ENCODE data around the gene DMD. TPM values are rescaled to one million over a fixed set of nuclear protein-coding genes. Genes with fewer than 3 reads are reported as not detected.

DMD gene
- total RNA-seq, 1 experiment from 2014 or later: 25.3 TPM

GRCh38 chrX:32185160-32185559, 1026.2 kb downstream of the DMD start:
- no peak for DNase-seq
- no peak for TF ChIP-seq CTCF (conservative IDR thresholded peaks at IDR 0.05)
- no peak for TF ChIP-seq EZH2 (IDR thresholded peaks at IDR 0.05; ENCODE audit: low read depth)
- Histone ChIP-seq H3K9me3 (ENCODE audit: insufficient read depth, low read depth) (no peaks in the 10 kb centered on the region), H3F3A (ENCODE audit: insufficient read depth, low read depth) (no peaks in the 10 kb centered on the region), H3K4me1 (replicated peaks; ENCODE audit: insufficient read depth) (no peaks in the 10 kb centered on the region), H3K4me2 (no peak overlapping the region), H3K27ac (no peak overlapping the region), H3K79me2 (ENCODE audit: low read depth) (no peaks in the 10 kb centered on the region), H3K4me3 (no peak overlapping the region), H2AFZ (no peak overlapping the region), H3K9me2 (ENCODE audit: insufficient read depth) (no peaks in the 10 kb centered on the region), H3K27me3 (ENCODE audit: insufficient read depth, low read depth) (no peaks in the 10 kb centered on the region), H3K36me3 (ENCODE audit: low read depth) (no peaks in the 10 kb centered on the region), H4K20me1 (ENCODE audit: insufficient read depth) (no peaks in the 10 kb centered on the region)
- CTCF ChIA-PET: no interaction called here
- intact Hi-C loops (cut with micrococcal nuclease; ENCODE audit: unreplicated experiment): no loop called here
- no TSS peak for BruUV-seq (replicated peaks)
- POLR2A ChIA-PET (ENCODE audit: unreplicated experiment): no interaction called here

- Histone ChIP-seq H3F3A (ENCODE audit: insufficient read depth, low read depth) (no peaks in the 10 kb centered on the region), H3K27me3 (ENCODE audit: insufficient read depth, low read depth) (no peaks in the 10 kb centered on the region), H3K9me2 (ENCODE audit: insufficient read depth) (no peaks in the 10 kb centered on the region), H3K27ac (no peak overlapping the region), H3K4me3 (no peak overlapping the region), H2AFZ (no peak overlapping the region), H4K20me1 (ENCODE audit: insufficient read depth) (no peaks in the 10 kb centered on the region), H3K4me1 (replicated peaks; ENCODE audit: insufficient read depth) (no peaks in the 10 kb centered on the region), H3K9me3 (ENCODE audit: insufficient read depth, low read depth) (no peaks in the 10 kb centered on the region), H3K36me3 (ENCODE audit: low read depth) (no peaks in the 10 kb centered on the region), H3K4me2 (no peak overlapping the region), H3K79me2 (ENCODE audit: low read depth) (no peaks in the 10 kb centered on the region)
- TF ChIP-seq CTCF (conservative IDR thresholded peaks at IDR 0.05) (no peak), EZH2 (IDR thresholded peaks at IDR 0.05; ENCODE audit: low read depth) (no peak)
- no peak for DNase-seq
- intact Hi-C loops (cut with micrococcal nuclease; ENCODE audit: unreplicated experiment): no loop called here
- CTCF ChIA-PET: no interaction called here
- BruUV-seq (replicated peaks): no TSS peak
- POLR2A ChIA-PET (ENCODE audit: unreplicated experiment): no interaction called here
Measured at GRCh38 chrX:32183066-32183465, 1028.3 kb downstream of the DMD start.

- no peak overlapping the region for H2AFZ ChIP-seq
- CTCF ChIA-PET: no interaction called here
- H4K20me1 ChIP-seq (ENCODE audit: insufficient read depth): no peaks in the 10 kb centered on the region
- H3K4me1 ChIP-seq (replicated peaks; ENCODE audit: insufficient read depth): no peaks in the 10 kb centered on the region
- H3K27ac ChIP-seq: no peak overlapping the region
- no peak for DNase-seq
- H3K36me3 ChIP-seq (ENCODE audit: low read depth): no peaks in the 10 kb centered on the region
- H3K4me3 ChIP-seq: no peak overlapping the region
- no TSS peak for BruUV-seq (replicated peaks)
- H3K27me3 ChIP-seq (ENCODE audit: insufficient read depth, low read depth): no peaks in the 10 kb centered on the region
- TF ChIP-seq CTCF (conservative IDR thresholded peaks at IDR 0.05) (no peak), EZH2 (IDR thresholded peaks at IDR 0.05; ENCODE audit: low read depth) (no peak)
- H3K4me2 ChIP-seq: no peak overlapping the region
- no peaks in the 10 kb centered on the region for H3K9me2 ChIP-seq (ENCODE audit: insufficient read depth)
- no peaks in the 10 kb centered on the region for H3K79me2 ChIP-seq (ENCODE audit: low read depth)
- H3F3A ChIP-seq (ENCODE audit: insufficient read depth, low read depth): no peaks in the 10 kb centered on the region
- intact Hi-C loops (cut with micrococcal nuclease; ENCODE audit: unreplicated experiment): no loop called here
- no peaks in the 10 kb centered on the region for H3K9me3 ChIP-seq (ENCODE audit: insufficient read depth, low read depth)
- POLR2A ChIA-PET (ENCODE audit: unreplicated experiment): no interaction called here
Measured at GRCh38 chrX:32176510-32176909, 1034.8 kb downstream of the DMD start.
